Mesendoderm (in vitro differentiated cells): Measurements from ENCODE around the gene ACTRT2.

Experiments used
- DNase-seq: peaks from one replicate; pipeline ENCODE4 v3.0.0; 2013
- H2AK5ac ChIP-seq: 2 replicates; pipeline ENCODE4 v1.6.1; 2013; ENCODE audit warnings: low read length, inconsistent platforms
- H2BK120ac ChIP-seq: 2 replicates; pipeline ENCODE4 v1.6.1; 2013; ENCODE audit warnings: low read depth, mild to moderate bottlenecking, low read length, moderate library complexity, mixed read lengths
- H2BK15ac ChIP-seq: replicated peaks from 2 replicates; pipeline ENCODE4 v1.6.1; 2013; ENCODE audit warnings: low read depth, mild to moderate bottlenecking, moderate library complexity
- H2BK5ac ChIP-seq: 2 replicates; pipeline ENCODE4 v1.6.1; 2013; ENCODE audit warnings: low read length, inconsistent platforms
- H3K18ac ChIP-seq: 2 replicates; pipeline ENCODE4 v1.6.1; 2013; ENCODE audit warnings: mild to moderate bottlenecking, low read length, mixed read lengths
- H3K23ac ChIP-seq: one replicate; pipeline ENCODE4 v1.6.1; 2013; ENCODE audit warnings: low read length
- H3K27ac ChIP-seq: 2 replicates; pipeline ENCODE4 v1.5.1; 2013; ENCODE audit warnings: low read depth, mild to moderate bottlenecking, inconsistent platforms, low read length, moderate library complexity
- H3K27me3 ChIP-seq: 2 replicates; pipeline ENCODE4 v1.6.1; 2013; ENCODE audit warnings: low read length, control low read depth, mild to moderate bottlenecking, inconsistent platforms; ENCODE audit not compliant: insufficient read depth, poor library complexity
- H3K36me3 ChIP-seq: 2 replicates; pipeline ENCODE4 v1.6.1; 2013; ENCODE audit warnings: low read length, inconsistent platforms; ENCODE audit not compliant: control insufficient read depth, insufficient read depth
- H3K4ac ChIP-seq: one replicate; pipeline ENCODE4 v1.6.1; 2013; ENCODE audit warnings: low read depth, mild to moderate bottlenecking, low read length, moderate library complexity
- H3K4me1 ChIP-seq: 2 replicates; pipeline ENCODE4 v1.6.1; 2013; ENCODE audit warnings: low read depth, low read length, inconsistent platforms; ENCODE audit not compliant: control insufficient read depth
- H3K4me2 ChIP-seq: 2 replicates; pipeline ENCODE4 v1.6.1; 2013; ENCODE audit warnings: low read length
- H3K4me3 ChIP-seq: 2 replicates; pipeline ENCODE4 v1.5.1; 2013; ENCODE audit warnings: mild to moderate bottlenecking, low read length
- H3K56ac ChIP-seq: one replicate; pipeline ENCODE4 v1.6.1; 2013; ENCODE audit warnings: low read length
- H3K79me1 ChIP-seq: 2 replicates; pipeline ENCODE4 v1.6.1; 2013; ENCODE audit warnings: low read length, inconsistent platforms
- H3K79me2 ChIP-seq: 2 replicates; pipeline ENCODE4 v1.6.1; 2013; ENCODE audit warnings: mild to moderate bottlenecking, low read length; ENCODE audit not compliant: control insufficient read depth, insufficient read depth
- H3K9ac ChIP-seq: 2 replicates; pipeline ENCODE4 v1.6.1; 2013; ENCODE audit warnings: low read length, inconsistent platforms
- H4K5ac ChIP-seq: one replicate; pipeline ENCODE4 v1.6.1; 2013; ENCODE audit warnings: low read length
- H4K8ac ChIP-seq: one replicate; pipeline ENCODE4 v1.6.1; 2013; ENCODE audit warnings: low read depth, mild to moderate bottlenecking, control low read depth, low read length, moderate library complexity
- WGBS: extraction: QIAGEN DNeasy Blood & Tissue Kit; methylation state at CpG from one replicate; pipeline ENCODE4 v1.1.7; 2013; ENCODE audit warnings: low lambda C conversion rate, missing lambda C conversion rate; ENCODE audit not compliant: insufficient coverage; ENCODE audit errors: extremely low coverage; 5-methylcytosine and 5-hydroxymethylcytosine counted together

Gene ACTRT2

GRCh38 chr1:2979191-2980072 lies 41.8 kb upstream of the ACTRT2 start:
- no peak overlapping the region for H4K5ac ChIP-seq
- no peak overlapping the region for H3K9ac ChIP-seq
- H3K23ac ChIP-seq, result no peak overlapping the region
- H3K79me2 ChIP-seq, result no peaks in the 10 kb centered on the region
- H2BK5ac ChIP-seq, result no peak overlapping the region
- H2BK15ac ChIP-seq, result no peak overlapping the region
- DNase-seq, result no peak
- H4K8ac ChIP-seq, result no peak overlapping the region
- H3K27ac ChIP-seq, result no peak overlapping the region
- no peaks in the 10 kb centered on the region for H3K27me3 ChIP-seq
- H3K18ac ChIP-seq, result no peak overlapping the region
- H2AK5ac ChIP-seq, result no peak overlapping the region
- no peak overlapping the region for H3K4ac ChIP-seq
- no peak overlapping the region for H3K56ac ChIP-seq
- no peaks in the 10 kb centered on the region for H3K36me3 ChIP-seq
- no peak overlapping the region for H3K4me3 ChIP-seq
- no peaks in the 10 kb centered on the region for H3K79me1 ChIP-seq
- H3K4me2 ChIP-seq, result no peak overlapping the region
- no CpG with 5 or more reads among the region's 38 CpGs for WGBS
- H2BK120ac ChIP-seq, result no peak overlapping the region
- no peaks in the 10 kb centered on the region for H3K4me1 ChIP-seq

- no peaks in the 10 kb centered on the region for H3K79me1 ChIP-seq
- no peak overlapping the region for H4K5ac ChIP-seq
- H3K4me3 ChIP-seq, result no peak overlapping the region
- H4K8ac ChIP-seq, result no peak overlapping the region
- no peak overlapping the region for H3K4ac ChIP-seq
- H3K23ac ChIP-seq, result no peak overlapping the region
- H3K4me2 ChIP-seq, result no peak overlapping the region
- H3K18ac ChIP-seq, result no peak overlapping the region
- H2AK5ac ChIP-seq, result no peak overlapping the region
- H2BK15ac ChIP-seq, result no peak overlapping the region
- no peak overlapping the region for H2BK5ac ChIP-seq
- no peaks in the 10 kb centered on the region for H3K4me1 ChIP-seq
- no peaks in the 10 kb centered on the region for H3K27me3 ChIP-seq
- H3K36me3 ChIP-seq, result no peaks in the 10 kb centered on the region
- no peak for DNase-seq
- no peaks in the 10 kb centered on the region for H3K79me2 ChIP-seq
- H3K9ac ChIP-seq, result no peak overlapping the region
- WGBS, result no CpG with 5 or more reads among the region's 25 CpGs
- H3K56ac ChIP-seq, result no peak overlapping the region
- no peak overlapping the region for H3K27ac ChIP-seq
- H2BK120ac ChIP-seq, result no peak overlapping the region
Measured at GRCh38 chr1:2980073-2980791, 41.0 kb upstream of the ACTRT2 start.

- H3K4me1 ChIP-seq, result no peaks in the 10 kb centered on the region
- no peak overlapping the region for H3K4ac ChIP-seq
- H3K27ac ChIP-seq, result no peak overlapping the region
- no peak overlapping the region for H3K23ac ChIP-seq
- DNase-seq, result no peak
- H3K4me2 ChIP-seq, result no peak overlapping the region
- no peak overlapping the region for H2BK120ac ChIP-seq
- H3K18ac ChIP-seq, result no peak overlapping the region
- H4K5ac ChIP-seq, result no peak overlapping the region
- H3K9ac ChIP-seq, result no peak overlapping the region
- H3K27me3 ChIP-seq, result no peaks in the 10 kb centered on the region
- H3K79me2 ChIP-seq, result no peaks in the 10 kb centered on the region
- H3K4me3 ChIP-seq, result no peak overlapping the region
- H3K79me1 ChIP-seq, result no peaks in the 10 kb centered on the region
- no CpG with 5 or more reads among the region's 12 CpGs for WGBS
- no peaks in the 10 kb centered on the region for H3K36me3 ChIP-seq
- no peak overlapping the region for H2AK5ac ChIP-seq
- no peak overlapping the region for H2BK5ac ChIP-seq
- H4K8ac ChIP-seq, result no peak overlapping the region
- H2BK15ac ChIP-seq, result no peak overlapping the region
- no peak overlapping the region for H3K56ac ChIP-seq
Measured at GRCh38 chr1:2980849-2981248, 40.4 kb upstream of the ACTRT2 start.

- WGBS, result no CpG with 5 or more reads among the region's 7 CpGs
Measured at GRCh38 chr1:2981388-2981787, 39.9 kb upstream of the ACTRT2 start.

GRCh38 chr1:2981981-2982614 lies 39.2 kb upstream of the ACTRT2 start:
- no peak overlapping the region for H3K4ac ChIP-seq
- no peak overlapping the region for H2BK15ac ChIP-seq
- no peak overlapping the region for H2BK5ac ChIP-seq
- no peaks in the 10 kb centered on the region for H3K27me3 ChIP-seq
- no peak overlapping the region for H3K4me2 ChIP-seq
- H2AK5ac ChIP-seq, result no peak overlapping the region
- no CpG with 5 or more reads among the region's 19 CpGs for WGBS
- no peak overlapping the region for H2BK120ac ChIP-seq
- H3K23ac ChIP-seq, result no peak overlapping the region
- H3K27ac ChIP-seq, result no peak overlapping the region
- no peak overlapping the region for H3K18ac ChIP-seq
- no peak overlapping the region for H4K5ac ChIP-seq
- no peak for DNase-seq
- no peaks in the 10 kb centered on the region for H3K79me2 ChIP-seq
- H3K4me3 ChIP-seq, result no peak overlapping the region
- H4K8ac ChIP-seq, result no peak overlapping the region
- H3K4me1 ChIP-seq, result no peaks in the 10 kb centered on the region
- no peak overlapping the region for H3K9ac ChIP-seq
- no peak overlapping the region for H3K56ac ChIP-seq
- no peaks in the 10 kb centered on the region for H3K79me1 ChIP-seq
- H3K36me3 ChIP-seq, result no peaks in the 10 kb centered on the region

More at GRCh38 chr1:2981388-2981787, 39.9 kb upstream of the ACTRT2 start:
- Histone ChIP-seq H3K4ac (no peak overlapping the region), H4K8ac (no peak overlapping the region), H2BK15ac (no peak overlapping the region), H3K56ac (no peak overlapping the region), H3K27me3 (no peaks in the 10 kb centered on the region), H2AK5ac (no peak overlapping the region), H2BK5ac (no peak overlapping the region), H3K27ac (no peak overlapping the region), H3K36me3 (no peaks in the 10 kb centered on the region), H2BK120ac (no peak overlapping the region), H3K79me1 (no peaks in the 10 kb centered on the region), H3K4me2 (no peak overlapping the region), H3K4me1 (no peaks in the 10 kb centered on the region), H3K79me2 (no peaks in the 10 kb centered on the region), H3K9ac (no peak overlapping the region), H4K5ac (no peak overlapping the region), H3K4me3 (no peak overlapping the region), H3K18ac (no peak overlapping the region), H3K23ac (no peak overlapping the region)
- peak; percentile 8 for DNase-seq
